HUES64 (cell line): ENCODE results near the gene SHC4.

ENCODE experiments used
- H3K27ac ChIP-seq: 2 replicates; pipeline ENCODE4 v1.7.0; 2013; ENCODE audit warnings: low read depth, low read length, inconsistent platforms
- H3K27me3 ChIP-seq: 2 replicates; pipeline ENCODE4 v1.6.1; 2013; ENCODE audit warnings: mild to moderate bottlenecking, low read length; ENCODE audit not compliant: insufficient read depth
- H3K36me3 ChIP-seq: 2 replicates; pipeline ENCODE4 v1.6.1; 2013; ENCODE audit warnings: mild to moderate bottlenecking, low read length; ENCODE audit not compliant: insufficient read depth
- H3K4me1 ChIP-seq: 2 replicates; pipeline ENCODE4 v1.6.1; 2013; ENCODE audit warnings: mild to moderate bottlenecking, low read length, moderate library complexity; ENCODE audit not compliant: insufficient read depth
- H3K4me3 ChIP-seq: 2 replicates; pipeline ENCODE4 v1.5.1; 2013; ENCODE audit warnings: mild to moderate bottlenecking, low read length, moderate library complexity
- H3K9ac ChIP-seq: 2 replicates; pipeline ENCODE4 v1.6.1; 2013; ENCODE audit warnings: mild to moderate bottlenecking, low read depth, low read length
- H3K9me3 ChIP-seq: 2 replicates; pipeline ENCODE4 v1.6.1; 2013; ENCODE audit warnings: low read depth, low read length; ENCODE audit not compliant: insufficient read depth
- WGBS: fragments of 150-250, 120-280 bp; methylation state at CpG from one replicate; pipeline ENCODE4 v1.1.7; 2013; ENCODE audit warnings: missing lambda C conversion rate; 5-methylcytosine and 5-hydroxymethylcytosine counted together

SHC4 gene

DNA sequence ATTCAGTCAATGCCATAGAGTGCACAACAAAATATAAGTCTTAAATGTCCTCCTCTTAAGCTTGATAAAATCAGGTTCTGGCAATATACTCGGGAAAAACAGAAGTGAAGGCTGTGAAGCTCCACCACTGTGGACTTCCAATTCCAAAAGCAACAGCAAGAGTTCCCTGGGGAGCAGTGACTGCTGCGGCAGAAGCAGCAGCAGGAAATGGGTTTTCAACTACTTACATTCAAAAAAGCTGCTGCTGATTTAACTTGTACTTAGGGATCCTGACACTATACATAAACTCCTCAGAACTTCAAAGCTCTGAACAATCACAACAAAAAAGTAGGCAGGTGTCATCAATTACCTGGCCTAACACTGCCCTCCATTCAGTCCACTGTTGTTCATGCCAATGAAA lies 157.6 kb downstream of the SHC4 start:
- Histone ChIP-seq H3K4me3 (no peak overlapping the region), H3K27ac (no peak overlapping the region), H3K36me3 (0 out of 2 replicates have a peak, but pooled peaks cover 3% of the 10 kb centered on the region), H3K9ac (no peak overlapping the region), H3K27me3 (no peaks in the 10 kb centered on the region), H3K4me1 (peaks cover 28% of the 10 kb centered on the region; the same call in 1 of the 2 replicates), H3K9me3 (no peaks in the 10 kb centered on the region)
- 24% methylated on average over 2 of the region's 2 CpGs for WGBS

DNA sequence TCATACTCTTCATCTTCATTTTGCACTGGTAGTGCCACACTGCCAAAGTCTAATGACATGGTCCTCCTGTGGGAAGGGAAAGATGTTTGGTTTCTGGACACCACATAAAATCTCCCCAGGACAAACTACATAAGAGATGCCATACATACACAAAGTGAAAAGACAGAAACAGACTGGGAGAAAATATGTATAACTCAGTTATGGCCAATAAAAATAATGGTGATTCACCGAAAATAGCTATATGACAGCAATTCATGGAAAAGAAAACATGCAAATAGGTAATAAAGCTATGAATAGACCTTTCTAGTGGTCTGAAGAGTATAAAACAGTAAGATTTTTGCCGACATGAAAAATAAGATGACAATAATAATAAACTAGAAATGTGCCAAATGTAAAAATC lies 158.1 kb downstream of the SHC4 start:
- no peaks in the 10 kb centered on the region for H3K27me3 ChIP-seq
- no peak overlapping the region for H3K4me3 ChIP-seq
- no peak overlapping the region for H3K9ac ChIP-seq
- no CpG with 5 or more reads among the region's 2 CpGs for WGBS
- H3K4me1 ChIP-seq: peaks cover 28% of the 10 kb centered on the region; the same call in 1 of the 2 replicates
- H3K36me3 ChIP-seq: 0 out of 2 replicates have a peak, but pooled peaks cover 3% of the 10 kb centered on the region
- no peaks in the 10 kb centered on the region for H3K9me3 ChIP-seq
- no peak overlapping the region for H3K27ac ChIP-seq

DNA sequence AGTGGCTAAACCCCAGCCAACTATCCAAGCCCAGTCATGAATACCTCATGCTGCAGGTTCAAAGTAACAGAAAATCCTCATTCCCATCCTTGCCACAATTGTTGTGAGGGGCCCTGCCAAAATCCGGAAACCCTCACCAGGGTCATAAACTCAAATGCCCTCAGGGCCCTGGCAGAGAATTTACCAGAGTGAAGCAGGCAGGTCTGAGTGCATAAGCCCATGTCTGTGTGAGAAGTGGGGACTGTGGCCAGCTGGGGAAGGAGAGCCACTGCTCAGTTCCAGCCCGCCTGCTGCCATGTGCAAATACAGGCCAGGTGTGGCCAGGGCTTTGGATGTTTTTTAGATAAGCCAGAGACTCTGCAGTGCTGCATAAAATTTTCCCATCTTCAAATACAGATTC lies 159.8 kb downstream of the SHC4 start:
- Histone ChIP-seq H3K27ac (no peak overlapping the region), H3K9ac (no peak overlapping the region), H3K4me3 (no peak overlapping the region), H3K27me3 (no peaks in the 10 kb centered on the region), H3K36me3 (0 out of 2 replicates have a peak, but pooled peaks cover 3% of the 10 kb centered on the region), H3K9me3 (no peaks in the 10 kb centered on the region), H3K4me1 (peaks cover 28% of the 10 kb centered on the region; the same call in 1 of the 2 replicates)
- 98% methylated on average over 2 of the region's 2 CpGs for WGBS

DNA sequence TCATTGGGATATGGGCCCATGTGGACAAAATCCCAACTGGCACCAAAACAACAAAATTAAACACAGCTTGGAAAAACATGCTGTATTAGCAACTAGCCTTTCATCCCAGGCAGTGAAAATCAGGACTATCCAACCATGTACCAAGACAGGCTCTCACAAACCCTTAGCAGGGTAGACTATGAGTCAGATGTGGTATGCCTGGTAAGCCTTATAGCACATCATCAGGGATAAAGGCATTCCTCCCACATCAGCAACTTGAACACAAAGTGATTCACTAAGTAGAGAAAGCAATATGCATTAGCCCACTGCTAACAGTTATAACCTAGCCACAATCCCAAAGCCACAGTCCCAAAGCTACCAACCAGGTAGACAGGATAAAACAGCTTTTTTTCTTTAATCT lies 160.9 kb downstream of the SHC4 start:
- H3K9me3 ChIP-seq: no peaks in the 10 kb centered on the region
- no peak overlapping the region for H3K27ac ChIP-seq
- 0 out of 2 replicates have a peak, but pooled peaks cover 3% of the 10 kb centered on the region for H3K36me3 ChIP-seq
- peaks cover 38% of the 10 kb centered on the region; the same call in 1 of the 2 replicates for H3K4me1 ChIP-seq
- H3K4me3 ChIP-seq: no peak overlapping the region
- H3K9ac ChIP-seq: no peak overlapping the region
- no peaks in the 10 kb centered on the region for H3K27me3 ChIP-seq

DNA sequence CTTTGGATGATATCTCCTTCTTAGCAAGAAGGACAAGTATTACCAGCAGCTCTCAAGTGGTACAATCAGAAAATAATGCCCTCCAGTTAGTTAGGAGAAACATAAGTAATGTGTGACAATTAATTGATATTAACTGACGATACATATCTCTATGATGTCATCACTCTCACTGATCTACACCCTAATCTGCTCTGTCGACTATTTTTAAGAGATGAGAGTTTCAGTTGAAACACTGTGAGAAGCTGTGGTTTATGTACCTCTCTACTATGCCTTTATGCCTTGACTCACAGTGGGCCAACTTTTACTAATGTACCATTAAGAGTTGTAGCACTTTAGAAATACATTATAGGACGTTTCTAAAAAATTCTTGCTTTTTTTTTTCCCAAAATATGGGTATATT lies 161.5 kb downstream of the SHC4 start:
- Histone ChIP-seq H3K27ac (no peak overlapping the region), H3K36me3 (peaks cover 7% of the 10 kb centered on the region), H3K4me3 (no peak overlapping the region), H3K9me3 (no peaks in the 10 kb centered on the region), H3K27me3 (no peaks in the 10 kb centered on the region), H3K4me1 (peaks cover 42% of the 10 kb centered on the region; the same call in 1 of the 2 replicates), H3K9ac (no peak overlapping the region)
- WGBS: no CpG with 5 or more reads among the region's 3 CpGs

DNA sequence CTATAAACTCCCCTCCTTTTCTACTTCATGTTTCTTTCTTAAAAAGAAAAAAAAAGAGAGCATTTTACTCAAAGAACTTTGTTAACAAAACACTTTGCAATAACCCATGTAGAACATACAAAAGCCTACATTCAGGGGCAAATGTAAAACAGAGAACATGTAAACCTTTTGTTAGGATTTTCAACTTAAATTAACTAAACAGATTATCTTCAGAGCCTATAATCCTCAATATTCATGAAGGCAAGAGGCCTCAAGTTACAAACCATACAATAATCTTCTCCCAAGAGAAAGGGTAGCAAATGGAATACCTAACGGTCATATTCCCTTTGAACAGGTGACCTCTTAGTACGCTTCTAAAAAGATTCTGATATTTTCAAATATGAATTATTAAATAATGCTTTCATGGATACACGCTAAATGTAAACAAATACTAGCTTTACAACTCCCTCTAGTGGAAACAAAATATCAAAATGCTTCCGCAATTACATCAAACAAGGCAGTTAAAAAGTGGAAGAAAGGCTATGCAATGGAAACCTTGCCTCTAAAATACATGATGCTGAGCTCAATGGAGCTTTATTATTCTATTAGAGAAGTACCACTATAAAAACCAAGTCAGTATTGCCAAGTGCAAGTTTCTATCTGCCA lies 162.8 kb downstream of the SHC4 start:
- H3K27ac ChIP-seq: no peak overlapping the region
- H3K27me3 ChIP-seq: no peaks in the 10 kb centered on the region
- WGBS: 90% methylated on average over 2 of the region's 4 CpGs
- peaks cover 20% of the 10 kb centered on the region for H3K36me3 ChIP-seq
- no peak overlapping the region for H3K4me3 ChIP-seq
- peaks cover 33% of the 10 kb centered on the region; the same call in 1 of the 2 replicates for H3K4me1 ChIP-seq
- no peaks in the 10 kb centered on the region for H3K9me3 ChIP-seq
- H3K9ac ChIP-seq: no peak overlapping the region

DNA sequence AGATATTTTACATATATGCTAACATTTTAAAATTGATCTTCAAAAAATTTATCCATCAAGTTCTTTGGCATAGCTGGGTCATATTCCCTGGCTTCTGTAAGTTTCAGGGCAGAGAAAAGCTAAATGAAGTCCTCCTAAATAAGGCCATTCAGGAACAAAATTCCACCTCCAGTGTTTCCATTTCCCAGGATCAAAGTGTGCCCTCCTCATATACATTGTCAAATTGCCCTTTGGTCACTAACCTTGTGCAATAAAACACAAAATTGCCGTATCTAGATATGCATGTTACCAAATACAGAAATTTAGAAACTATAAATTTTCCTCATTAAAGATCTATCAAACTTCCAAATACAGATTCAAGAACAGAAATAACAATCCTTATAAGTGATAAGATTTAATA lies 163.5 kb downstream of the SHC4 start:
- Histone ChIP-seq H3K9ac (no peak overlapping the region), H3K9me3 (no peaks in the 10 kb centered on the region), H3K4me1 (peaks cover 29% of the 10 kb centered on the region; the same call in 1 of the 2 replicates), H3K4me3 (no peak overlapping the region), H3K27ac (no peak overlapping the region), H3K27me3 (no peaks in the 10 kb centered on the region), H3K36me3 (peaks cover 27% of the 10 kb centered on the region)
- 92% methylated on average over 1 of the region's 1 CpG for WGBS

DNA sequence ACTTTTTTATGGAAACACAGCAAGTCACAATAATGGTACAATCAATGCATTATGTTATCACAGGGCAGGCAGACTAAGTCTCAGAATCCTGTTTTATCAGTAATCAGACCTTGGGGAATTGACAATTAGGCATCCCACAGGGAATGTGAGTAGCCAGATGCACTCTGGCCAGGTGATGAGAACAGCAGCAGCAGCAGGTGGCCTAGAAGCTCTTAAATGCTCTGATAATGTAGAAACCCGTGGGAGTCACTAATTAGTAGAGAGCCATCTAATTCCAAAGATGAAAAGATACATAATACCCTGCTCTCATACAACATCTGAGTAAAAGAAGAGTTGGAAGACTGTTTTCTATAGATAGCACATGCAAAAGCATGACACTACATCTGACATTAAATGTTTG lies 165.4 kb downstream of the SHC4 start:
- Histone ChIP-seq H3K27ac (no peak overlapping the region), H3K36me3 (peaks cover 41% of the 10 kb centered on the region), H3K27me3 (no peaks in the 10 kb centered on the region), H3K4me1 (peaks cover 29% of the 10 kb centered on the region; the same call in 1 of the 2 replicates), H3K9ac (no peak overlapping the region), H3K4me3 (no peak overlapping the region), H3K9me3 (no peaks in the 10 kb centered on the region)
- 13% methylated on average over 1 of the region's 1 CpG for WGBS

DNA sequence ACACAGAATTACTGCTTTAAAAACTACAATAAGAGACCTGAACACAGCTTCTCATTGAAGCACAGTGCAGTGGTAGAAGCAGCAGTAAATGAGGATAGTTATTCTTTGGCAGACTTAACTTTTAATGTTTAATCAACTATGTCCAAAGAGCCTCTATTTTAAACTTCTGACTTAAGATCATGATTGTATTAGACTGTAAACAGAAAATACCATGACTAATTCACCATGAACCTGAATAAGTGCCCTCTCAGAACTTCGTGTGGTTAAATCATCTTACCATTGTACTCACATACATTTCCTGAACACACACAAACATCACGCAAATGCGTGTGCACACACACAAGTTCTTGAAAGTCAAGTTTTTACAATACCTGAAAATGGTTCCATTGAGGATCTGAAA lies 166.8 kb downstream of the SHC4 start:
- no peak overlapping the region for H3K9ac ChIP-seq
- no peaks in the 10 kb centered on the region for H3K9me3 ChIP-seq
- 92% methylated on average over 3 of the region's 3 CpGs for WGBS
- no peak overlapping the region for H3K4me3 ChIP-seq
- H3K36me3 ChIP-seq: peaks cover 54% of the 10 kb centered on the region
- H3K27ac ChIP-seq: no peak overlapping the region
- H3K27me3 ChIP-seq: no peaks in the 10 kb centered on the region
- H3K4me1 ChIP-seq: peaks cover 22% of the 10 kb centered on the region; the same call in 1 of the 2 replicates

DNA sequence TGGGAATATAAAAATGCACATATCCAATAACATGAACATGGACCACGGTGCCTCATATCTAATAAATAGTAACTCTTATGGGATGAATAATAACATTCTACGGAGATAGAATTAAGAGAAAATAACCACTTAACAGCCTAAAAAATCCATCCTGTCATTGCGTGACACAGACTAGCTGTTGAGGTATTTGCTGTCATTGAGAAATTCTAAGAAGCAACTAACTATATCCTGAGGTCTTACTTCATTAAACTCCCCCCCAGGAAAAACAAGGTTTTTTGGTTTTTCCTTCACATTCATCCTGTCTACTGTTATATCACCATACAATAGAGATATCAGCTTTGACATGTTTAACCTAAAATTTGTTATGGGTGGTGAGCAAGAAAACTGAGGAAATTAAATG lies 167.2 kb downstream of the SHC4 start:
- Histone ChIP-seq H3K4me3 (no peak overlapping the region), H3K27me3 (no peaks in the 10 kb centered on the region), H3K9me3 (no peaks in the 10 kb centered on the region), H3K36me3 (peaks cover 54% of the 10 kb centered on the region), H3K27ac (no peak overlapping the region), H3K9ac (no peak overlapping the region), H3K4me1 (peaks cover 22% of the 10 kb centered on the region; the same call in 1 of the 2 replicates)
- 95% methylated on average over 1 of the region's 3 CpGs for WGBS

DNA sequence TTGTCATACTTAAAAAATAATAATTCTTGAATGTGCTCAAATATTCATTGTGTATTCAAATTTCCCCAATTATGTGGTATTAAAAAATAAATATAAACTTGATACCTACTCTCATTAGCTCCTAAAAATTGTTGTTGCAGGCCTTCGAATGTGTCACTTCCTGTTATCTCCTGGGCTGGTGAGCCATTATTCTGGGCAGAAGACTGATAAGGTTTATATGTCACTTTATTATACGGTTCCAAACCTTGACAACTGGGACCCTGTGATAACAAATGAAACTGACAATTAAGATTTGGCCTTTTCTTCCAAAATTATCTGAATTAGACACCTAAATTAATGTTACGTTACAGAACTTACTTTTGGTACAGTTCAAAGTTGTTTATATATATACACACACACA lies 167.8 kb downstream of the SHC4 start:
- Histone ChIP-seq H3K9ac (no peak overlapping the region), H3K27me3 (no peaks in the 10 kb centered on the region), H3K4me1 (peaks cover 22% of the 10 kb centered on the region; the same call in 1 of the 2 replicates), H3K27ac (no peak overlapping the region), H3K9me3 (no peaks in the 10 kb centered on the region), H3K36me3 (peaks cover 59% of the 10 kb centered on the region), H3K4me3 (no peak overlapping the region)
- WGBS: 100% methylated on average over 3 of the region's 3 CpGs
